Smooth muscle cell (in vitro differentiated cells): ENCODE measurements around the gene ANKRD30A. TPM values are rescaled to one million over a fixed set of nuclear protein-coding genes. Genes with fewer than 3 reads are reported as not detected.

Source experiments
- DNase-seq: peaks from one replicate; lab custom pipeline; 2025; ENCODE audit not compliant: unreplicated experiment; lab: John Stamatoyannopoulos, UW
- H2AFZ ChIP-seq: fragments of 200-600 bp; sonication (generic); 2 replicates; pipeline ENCODE4 v1.6.0; 2016; ENCODE audit warnings: antibody characterized with exemption, low read depth, mild to moderate bottlenecking
- H3F3A ChIP-seq: fragments of 200-600 bp; sonication (generic); 2 replicates; pipeline ENCODE4 v1.6.0; 2017; ENCODE audit warnings: antibody characterized with exemption, low read depth
- H3K27ac ChIP-seq: fragments of 200-600 bp; sonication (generic); 2 replicates; pipeline ENCODE4 v1.5.1; 2016; ENCODE audit warnings: low read depth, mild to moderate bottlenecking
- H3K27me3 ChIP-seq: fragments of 200-600 bp; sonication (generic); 2 replicates; pipeline ENCODE4 v1.6.1; 2016; ENCODE audit warnings: low read depth, mild to moderate bottlenecking
- H3K36me3 ChIP-seq: fragments of 200-600 bp; sonication (generic); 2 replicates; pipeline ENCODE4 v1.5.1; 2016; ENCODE audit warnings: low read depth
- H3K4me1 ChIP-seq: fragments of 200-600 bp; sonication (generic); 2 replicates; pipeline ENCODE4 v1.5.1; 2016; ENCODE audit warnings: low read depth
- H3K4me2 ChIP-seq: fragments of 200-600 bp; sonication (generic); 2 replicates; pipeline ENCODE4 v1.6.0; 2016; ENCODE audit warnings: mild to moderate bottlenecking
- H3K4me3 ChIP-seq: fragments of 200-600 bp; sonication (generic); 2 replicates; pipeline ENCODE4 v1.5.1; 2016; ENCODE audit warnings: mild to moderate bottlenecking
- H3K79me2 ChIP-seq: fragments of 200-600 bp; sonication (generic); 2 replicates; pipeline ENCODE4 v1.6.0; 2016; ENCODE audit warnings: low read depth, mild to moderate bottlenecking
- H3K9ac ChIP-seq: fragments of 200-600 bp; sonication (generic); 2 replicates; pipeline ENCODE4 v1.6.0; 2016; ENCODE audit warnings: low read depth
- H3K9me3 ChIP-seq: fragments of 200-600 bp; sonication (generic); replicated peaks from 2 replicates; pipeline ENCODE4 v1.5.1; 2016; ENCODE audit warnings: low read depth
- H4K20me1 ChIP-seq: fragments of 200-600 bp; sonication (generic); 2 replicates; pipeline ENCODE4 v1.6.0; 2016; ENCODE audit warnings: low read depth
- WGBS: methylation state at CpG from one replicate; pipeline ENCODE4 v1.1.7; 2016; ENCODE audit warnings: low lambda C conversion rate; 5-methylcytosine and 5-hydroxymethylcytosine counted together
- polyA plus RNA-seq: library from polyadenylated mRNA; unstranded; fragments of >200 nt; fragmentation: Nextera tagmentation; extraction: Ambion mirVana; gene quantifications from 2 replicates; pipeline ENCODE4 v1.2.1, GENCODE V29; 2016
- total RNA-seq: library from RNA; depleted of rRNA; stranded (reverse); fragments of >200 nt; gene quantifications from 2 replicates; pipeline ENCODE4 v1.2.3, GENCODE V29; 2014
- TF ChIP-seq, protein P1 (sequence below): fragments of 200-600 bp; sonication (generic); IDR thresholded peaks from 2 replicates; pipeline ENCODE4 v1.5.1; 2017; ENCODE audit warnings: borderline replicate concordance, mild to moderate bottlenecking, antibody characterized with exemption; ENCODE audit not compliant: insufficient read depth, poor library complexity, severe bottlenecking

Gene ANKRD30A
- total and polyA plus RNA-seq, 2 experiments from 2014 or later: not detected

DNA sequence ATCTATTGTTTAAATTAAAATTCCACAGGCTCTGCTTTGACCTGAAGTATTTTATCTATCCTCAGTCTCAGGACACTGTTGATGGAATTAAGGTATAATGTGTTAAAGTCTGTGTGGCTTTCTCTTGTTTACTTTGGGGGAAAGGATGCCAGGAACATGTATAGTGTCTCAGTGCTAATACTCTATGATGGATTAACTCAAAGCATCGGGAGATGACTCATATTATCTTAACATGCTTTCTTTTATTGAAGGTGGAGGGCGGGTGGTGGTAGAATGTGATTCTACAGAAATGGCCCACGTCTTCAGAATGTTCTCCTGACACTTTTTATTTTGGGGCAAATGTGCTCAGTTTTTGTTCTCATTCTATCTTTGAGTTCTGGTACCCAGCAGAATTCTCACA is 189.0 kb downstream of the ANKRD30A start:
- H3K9ac ChIP-seq: no peak overlapping the region
- H3F3A ChIP-seq: no peaks in the 10 kb centered on the region
- no peak overlapping the region for H3K4me3 ChIP-seq
- H3K9me3 ChIP-seq: peaks cover 15% of the 10 kb centered on the region
- H3K36me3 ChIP-seq: no peaks in the 10 kb centered on the region
- no peak overlapping the region for H2AFZ ChIP-seq
- no peaks in the 10 kb centered on the region for H3K4me1 ChIP-seq
- 61% methylated on average over 3 of the region's 3 CpGs for WGBS
- H3K27ac ChIP-seq: no peak overlapping the region
- H3K79me2 ChIP-seq: no peaks in the 10 kb centered on the region
- TF ChIP-seq, protein P1, sequence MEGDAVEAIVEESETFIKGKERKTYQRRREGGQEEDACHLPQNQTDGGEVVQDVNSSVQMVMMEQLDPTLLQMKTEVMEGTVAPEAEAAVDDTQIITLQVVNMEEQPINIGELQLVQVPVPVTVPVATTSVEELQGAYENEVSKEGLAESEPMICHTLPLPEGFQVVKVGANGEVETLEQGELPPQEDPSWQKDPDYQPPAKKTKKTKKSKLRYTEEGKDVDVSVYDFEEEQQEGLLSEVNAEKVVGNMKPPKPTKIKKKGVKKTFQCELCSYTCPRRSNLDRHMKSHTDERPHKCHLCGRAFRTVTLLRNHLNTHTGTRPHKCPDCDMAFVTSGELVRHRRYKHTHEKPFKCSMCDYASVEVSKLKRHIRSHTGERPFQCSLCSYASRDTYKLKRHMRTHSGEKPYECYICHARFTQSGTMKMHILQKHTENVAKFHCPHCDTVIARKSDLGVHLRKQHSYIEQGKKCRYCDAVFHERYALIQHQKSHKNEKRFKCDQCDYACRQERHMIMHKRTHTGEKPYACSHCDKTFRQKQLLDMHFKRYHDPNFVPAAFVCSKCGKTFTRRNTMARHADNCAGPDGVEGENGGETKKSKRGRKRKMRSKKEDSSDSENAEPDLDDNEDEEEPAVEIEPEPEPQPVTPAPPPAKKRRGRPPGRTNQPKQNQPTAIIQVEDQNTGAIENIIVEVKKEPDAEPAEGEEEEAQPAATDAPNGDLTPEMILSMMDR: no peak
- no peak for DNase-seq
- no peaks in the 10 kb centered on the region for H4K20me1 ChIP-seq
- no peak overlapping the region for H3K4me2 ChIP-seq
- no peaks in the 10 kb centered on the region for H3K27me3 ChIP-seq

DNA sequence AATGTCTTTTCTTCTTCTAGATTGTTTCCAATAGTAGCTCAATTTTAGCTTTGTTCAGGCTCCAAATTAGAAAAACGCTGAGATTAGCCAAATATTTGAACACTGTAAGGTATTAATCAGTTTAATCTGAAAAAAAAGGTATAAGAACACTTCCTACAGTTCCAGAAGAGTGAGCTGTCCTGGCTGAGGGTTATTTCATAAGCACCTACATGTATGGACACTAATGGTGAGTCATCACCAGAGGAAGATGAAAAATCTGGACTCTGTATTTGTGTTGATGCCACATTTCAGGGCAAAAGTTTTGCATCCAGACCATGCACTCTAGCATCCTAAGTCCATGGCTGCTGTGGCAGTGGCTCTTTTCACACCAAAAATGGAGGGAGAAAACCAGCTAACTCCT is 189.5 kb downstream of the ANKRD30A start:
- Histone ChIP-seq H3K9me3 (peaks cover 12% of the 10 kb centered on the region), H3K36me3 (no peaks in the 10 kb centered on the region), H3K4me2 (no peak overlapping the region), H3K27ac (no peak overlapping the region), H3K79me2 (no peaks in the 10 kb centered on the region), H3K9ac (no peak overlapping the region), H2AFZ (no peak overlapping the region), H3K4me3 (no peak overlapping the region), H4K20me1 (no peaks in the 10 kb centered on the region), H3K4me1 (no peaks in the 10 kb centered on the region), H3F3A (no peaks in the 10 kb centered on the region), H3K27me3 (no peaks in the 10 kb centered on the region)
- TF ChIP-seq, protein P1: no peak
- no peak for DNase-seq
- 6% methylated on average over 1 of the region's 1 CpG for WGBS

DNA sequence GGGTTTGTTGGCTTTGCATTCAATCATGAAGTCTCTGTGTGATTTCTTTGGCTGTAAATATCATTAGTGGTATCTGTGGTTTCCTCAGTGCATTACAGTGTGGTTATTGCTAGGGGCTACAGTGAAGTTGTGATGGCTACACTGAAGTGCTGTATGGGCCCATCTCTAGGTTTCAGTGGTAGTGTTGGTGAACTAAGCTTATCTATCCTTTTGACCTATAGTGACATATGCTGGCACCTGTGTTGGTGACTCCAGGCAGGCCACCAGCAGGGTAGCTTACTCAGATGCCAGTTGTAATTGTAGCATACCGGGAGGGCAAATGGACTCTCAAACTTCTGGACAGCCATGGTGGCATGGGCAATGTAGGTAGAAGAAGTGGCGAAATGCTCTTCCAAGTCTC is 219.0 kb downstream of the ANKRD30A start:
- H3K27ac ChIP-seq: no peak overlapping the region
- H4K20me1 ChIP-seq: no peaks in the 10 kb centered on the region
- H3K9ac ChIP-seq: no peak overlapping the region
- no peaks in the 10 kb centered on the region for H3K79me2 ChIP-seq
- 77% methylated on average over 2 of the region's 2 CpGs for WGBS
- H3K4me3 ChIP-seq: no peak overlapping the region
- H3K4me2 ChIP-seq: no peak overlapping the region
- H3F3A ChIP-seq: no peaks in the 10 kb centered on the region
- TF ChIP-seq, protein P1: no peak
- H3K27me3 ChIP-seq: no peaks in the 10 kb centered on the region
- peaks cover 23% of the 10 kb centered on the region for H3K9me3 ChIP-seq
- H3K4me1 ChIP-seq: no peaks in the 10 kb centered on the region
- no peaks in the 10 kb centered on the region for H3K36me3 ChIP-seq
- no peak overlapping the region for H2AFZ ChIP-seq
- no peak for DNase-seq

DNA sequence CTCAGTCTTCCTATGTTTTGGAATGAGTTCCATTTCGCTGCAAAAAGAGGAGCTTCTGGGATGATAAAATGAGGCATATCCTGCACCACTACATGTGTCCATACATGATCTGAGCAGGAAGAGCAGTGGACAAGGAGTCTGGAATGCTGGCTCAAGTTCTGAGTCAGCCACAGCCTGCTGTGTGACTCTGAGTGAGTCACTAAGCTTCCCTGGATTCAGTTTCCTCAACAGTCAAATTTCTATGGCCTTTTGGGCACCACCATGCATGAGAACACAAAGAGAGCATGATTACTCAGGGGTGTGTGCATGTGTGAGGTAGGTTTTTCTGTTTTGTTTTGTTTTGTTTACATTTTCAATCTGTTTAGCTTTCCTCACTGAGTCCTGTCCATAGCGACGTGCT is 254.6 kb downstream of the ANKRD30A start:
- H4K20me1 ChIP-seq: no peaks in the 10 kb centered on the region
- WGBS: 61% methylated on average over 3 of the region's 3 CpGs
- no peaks in the 10 kb centered on the region for H3K27me3 ChIP-seq
- no peak overlapping the region for H3K27ac ChIP-seq
- no peaks in the 10 kb centered on the region for H3K79me2 ChIP-seq
- no peaks in the 10 kb centered on the region for H3K36me3 ChIP-seq
- no peak overlapping the region for H3K9ac ChIP-seq
- no peaks in the 10 kb centered on the region for H3K4me1 ChIP-seq
- peaks cover 5% of the 10 kb centered on the region for H3K9me3 ChIP-seq
- no peak for DNase-seq
- no peak overlapping the region for H3K4me3 ChIP-seq
- no peak overlapping the region for H2AFZ ChIP-seq
- TF ChIP-seq, protein P1: no peak
- H3K4me2 ChIP-seq: no peak overlapping the region
- H3F3A ChIP-seq: no peaks in the 10 kb centered on the region
